Dedifferentiated amniotic fluid mesenchymal stem cell (primary cell): ENCODE data around the gene CRMP1.
"Not testable (repeated sequence)": the region's sequence is repeated elsewhere in the genome, so short reads cannot be mapped to it uniquely, and the experiment has no call there.

Source experiments
- DNase-seq: peaks from one replicate; pipeline ENCODE4 v3.0.0-alpha.2; 2016; ENCODE audit errors: extremely low spot score

CRMP1 gene

GRCh38 chr4:5823542-5824211, 69.2 kb downstream of the CRMP1 start:
- no peak for DNase-seq

DNA sequence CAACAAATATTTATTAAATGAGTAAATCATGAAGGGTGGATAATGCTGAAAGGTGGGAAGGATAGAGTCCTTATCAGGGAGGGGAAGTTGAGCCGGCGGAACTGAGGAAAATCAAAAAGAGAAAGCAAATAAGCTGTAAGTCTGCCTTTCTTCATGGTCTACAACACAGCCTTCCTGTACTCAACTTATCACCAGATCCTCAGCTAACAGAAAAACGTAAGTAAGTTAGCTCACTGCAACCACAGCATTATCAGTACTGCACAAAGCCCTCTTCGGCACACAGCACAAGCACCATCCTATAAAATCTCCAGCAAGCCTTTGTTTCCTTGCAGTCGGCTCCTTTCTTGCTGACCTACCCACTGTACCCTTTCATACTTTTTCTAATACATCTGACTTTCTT, 70.3 kb downstream of the CRMP1 start:
- no peak for DNase-seq

- no peak for DNase-seq
Measured at GRCh38 chr4:5821665-5822358, 71.1 kb downstream of the CRMP1 start.

DNA sequence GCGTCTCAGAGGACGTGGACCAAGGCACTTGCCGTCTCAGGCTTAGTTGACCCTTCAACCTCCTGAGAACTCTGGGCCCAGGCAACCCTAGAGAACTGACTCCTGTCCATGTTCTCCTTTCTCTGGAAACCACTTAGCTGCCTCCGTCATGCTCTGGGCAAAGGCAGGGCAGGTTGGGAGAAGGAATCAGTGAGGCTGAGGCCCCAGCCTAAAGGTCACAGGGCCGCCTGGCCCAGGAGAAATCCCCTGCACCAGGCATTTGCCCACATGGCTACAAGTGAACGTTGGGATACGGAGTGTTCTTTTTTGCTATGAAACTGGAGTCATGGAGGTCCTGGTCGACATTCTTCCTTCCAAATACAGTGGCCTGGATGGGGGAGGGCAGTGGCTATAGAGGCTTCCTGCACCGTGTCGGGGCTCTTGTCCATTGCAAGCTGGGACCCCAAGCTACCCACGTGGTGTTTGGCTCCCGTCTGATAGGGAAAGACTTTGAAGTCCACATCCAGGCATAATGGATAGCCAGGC, 76.0 kb downstream of the CRMP1 start:
- no peak for DNase-seq

- no peak for DNase-seq
Measured at GRCh38 chr4:5816101-5816500, 76.8 kb downstream of the CRMP1 start.

DNA sequence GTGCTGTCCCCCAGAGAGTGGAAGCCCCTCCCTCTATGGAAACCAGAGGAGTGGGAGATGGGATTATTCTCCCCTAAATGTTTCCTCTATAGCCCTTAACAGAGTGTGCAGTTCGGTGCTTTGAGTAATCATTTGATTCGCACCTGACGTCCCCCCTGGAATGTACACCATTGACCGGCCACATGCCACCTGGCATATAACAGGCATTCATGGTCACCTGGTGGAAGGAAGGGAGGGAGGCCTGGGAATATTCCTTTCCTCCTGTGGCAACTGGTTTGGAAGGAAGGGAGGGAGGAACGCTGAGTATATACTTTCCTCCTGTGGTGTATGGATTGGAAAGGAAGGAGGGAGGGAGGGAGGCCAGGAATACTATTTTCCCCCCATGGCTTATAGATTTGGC, 77.2 kb downstream of the CRMP1 start:
- DNase-seq = no peak

- no peak for DNase-seq
Measured at GRCh38 chr4:5814421-5814820, 78.5 kb downstream of the CRMP1 start.

GRCh38 chr4:5813882-5814255, 79.0 kb downstream of the CRMP1 start:
- DNase-seq = no peak

DNA sequence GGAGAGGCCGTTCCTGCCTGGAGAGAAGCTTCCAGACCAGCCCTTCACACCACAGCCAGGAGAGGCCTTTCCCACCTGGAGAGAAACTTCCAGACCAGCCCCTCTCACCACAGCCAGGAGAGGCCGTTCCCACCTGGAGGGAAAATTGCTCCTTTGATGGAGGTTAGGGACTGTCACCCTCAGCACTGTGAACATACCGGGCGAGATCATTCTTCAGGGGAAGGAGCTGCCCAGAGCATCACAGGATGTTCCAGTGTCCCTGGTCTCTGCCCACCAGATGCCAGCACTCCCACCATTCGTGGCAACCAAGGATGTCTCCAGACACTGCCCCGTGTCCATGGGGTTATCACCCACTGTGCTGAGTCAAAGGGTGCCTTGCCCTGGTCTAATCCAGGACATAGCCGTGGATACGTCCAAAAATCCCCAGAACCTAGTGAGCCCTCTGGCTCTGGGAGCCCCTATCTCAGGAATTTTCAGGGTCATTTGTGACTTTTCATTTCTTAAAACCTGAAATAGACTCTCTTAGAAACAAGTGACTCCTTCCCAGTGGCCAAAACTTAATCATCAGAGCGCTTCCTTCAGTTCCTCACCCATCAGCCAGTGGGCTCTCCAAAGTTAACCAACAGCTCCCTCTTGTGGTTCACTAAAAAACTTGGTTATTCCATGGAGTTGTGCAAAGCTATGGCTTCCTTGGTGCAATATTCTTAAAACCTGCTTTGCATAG, 80.2 kb downstream of the CRMP1 start:
- DNase-seq = peak; percentile 65

GRCh38 chr4:5812057-5812456, 80.8 kb downstream of the CRMP1 start:
- not testable (repeated sequence) for DNase-seq

GRCh38 chr4:5810770-5811430, 82.0 kb downstream of the CRMP1 start:
- no peak for DNase-seq

- DNase-seq = no peak
Measured at GRCh38 chr4:5810151-5810550, 82.7 kb downstream of the CRMP1 start.

GRCh38 chr4:5809216-5809776, 83.6 kb downstream of the CRMP1 start:
- no peak for DNase-seq

DNA sequence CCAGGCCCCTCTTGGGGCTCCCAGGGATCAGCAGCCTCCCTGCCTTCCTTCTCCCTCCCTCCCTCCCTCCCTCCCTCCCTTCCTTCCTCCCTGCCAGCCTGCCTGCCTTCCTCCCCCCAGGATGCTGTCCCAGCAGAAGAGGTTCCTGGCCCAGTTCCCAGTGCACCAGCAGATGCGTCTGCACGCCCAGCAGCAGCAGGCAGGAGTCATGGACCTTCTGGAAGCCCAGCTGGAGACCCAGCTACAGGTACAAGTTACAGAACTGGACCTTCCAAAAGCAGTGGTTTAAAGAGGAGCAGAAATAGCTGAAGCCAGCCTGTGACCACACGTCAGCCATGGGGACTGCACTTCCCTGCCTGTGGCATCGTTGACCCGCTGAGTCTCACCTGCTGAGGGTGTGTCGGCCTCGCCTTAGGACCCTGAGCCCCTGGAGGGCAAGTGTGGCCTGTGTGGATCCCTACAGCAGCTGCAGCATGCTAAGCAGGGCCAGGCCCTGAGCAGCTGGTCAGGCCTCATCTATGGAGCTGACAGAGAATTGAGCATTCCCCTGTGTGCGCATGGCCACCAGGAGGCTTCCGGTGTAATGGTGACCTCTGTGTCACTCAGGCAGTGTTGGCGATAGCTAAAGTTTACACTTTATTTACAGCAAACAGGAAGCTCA, 84.7 kb downstream of the CRMP1 start:
- no peak for DNase-seq

DNA sequence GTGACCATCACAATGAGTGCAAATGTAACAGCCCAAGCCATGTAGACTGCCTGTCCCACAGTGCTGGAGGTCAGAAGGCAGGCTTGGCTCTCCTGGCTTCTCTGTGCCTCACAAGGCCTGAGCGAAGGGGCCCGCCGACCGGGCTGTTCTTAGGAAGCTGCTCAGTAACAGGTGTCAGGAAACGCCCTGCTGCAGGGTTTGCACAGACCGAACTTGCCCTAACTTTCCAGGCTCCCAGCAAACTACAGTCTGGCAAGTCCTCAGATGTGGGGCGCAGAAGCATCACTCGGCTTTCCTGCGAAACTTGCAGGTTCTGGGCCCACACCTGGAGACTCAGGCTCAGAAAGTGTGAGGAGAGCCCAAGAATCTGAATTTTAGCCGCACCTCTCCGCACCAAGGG, 87.6 kb downstream of the CRMP1 start:
- no peak for DNase-seq

DNA sequence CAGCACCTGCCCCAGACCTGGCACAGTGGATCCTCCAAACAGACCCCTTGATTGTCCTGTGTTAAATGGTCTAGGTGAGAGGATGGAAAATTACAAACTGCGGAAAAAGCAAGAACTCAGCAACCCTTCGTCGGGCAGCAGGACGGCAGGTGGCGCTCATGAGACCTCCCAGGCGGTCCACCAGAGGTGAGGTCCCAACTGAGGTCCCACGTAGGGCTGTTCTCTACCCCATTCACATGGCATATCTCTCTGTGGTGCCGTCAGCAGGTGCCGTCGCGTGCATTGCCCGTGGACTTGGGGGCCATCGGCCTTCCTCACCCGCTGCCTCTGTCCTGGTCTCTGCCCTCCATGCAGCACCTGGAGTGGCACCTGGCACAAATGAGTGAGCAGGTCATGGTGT, 88.2 kb downstream of the CRMP1 start:
- DNase-seq = no peak

GRCh38 chr4:5802565-5802964, 90.3 kb downstream of the CRMP1 start:
- DNase-seq = no peak

DNA sequence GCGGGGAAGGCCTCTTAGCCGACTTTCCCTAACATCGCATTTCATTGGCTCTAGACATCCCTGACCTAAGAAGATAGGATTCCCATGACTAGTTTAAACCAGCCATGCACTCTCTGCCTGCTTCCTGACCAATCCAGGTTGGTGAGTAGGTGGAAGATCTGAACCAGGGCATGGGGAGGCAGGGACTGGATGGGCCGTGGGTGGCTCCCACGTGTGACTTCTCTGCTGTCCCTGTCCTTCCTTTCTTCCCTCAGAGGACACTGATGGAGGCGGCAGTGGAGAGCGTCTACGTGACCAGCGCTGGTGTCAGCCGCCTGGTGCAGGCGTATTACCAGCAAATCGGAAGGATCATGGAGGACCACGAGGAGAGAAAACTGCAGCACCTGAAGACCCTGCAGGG, 91.2 kb downstream of the CRMP1 start:
- no peak for DNase-seq

DNA sequence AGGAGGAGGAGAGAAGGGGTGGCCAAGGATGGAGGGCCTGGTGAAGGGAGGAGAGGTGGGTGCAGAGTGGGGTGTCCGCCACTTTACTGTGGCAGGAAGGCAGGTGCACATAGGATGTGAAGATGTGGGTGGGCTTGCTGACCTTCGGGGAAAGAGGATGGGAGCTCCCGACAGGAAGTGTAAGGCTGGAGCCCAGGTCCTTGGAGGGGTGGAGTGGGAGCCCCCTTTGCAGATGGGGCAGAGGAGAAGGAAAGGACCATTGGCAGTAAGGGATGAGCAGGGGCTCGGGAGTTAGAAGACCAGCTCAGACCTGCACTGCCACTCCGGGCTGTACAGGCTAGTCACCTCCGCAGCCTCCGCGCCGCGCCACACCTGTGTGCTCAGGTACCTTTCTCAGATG, 92.4 kb downstream of the CRMP1 start:
- no peak for DNase-seq

DNA sequence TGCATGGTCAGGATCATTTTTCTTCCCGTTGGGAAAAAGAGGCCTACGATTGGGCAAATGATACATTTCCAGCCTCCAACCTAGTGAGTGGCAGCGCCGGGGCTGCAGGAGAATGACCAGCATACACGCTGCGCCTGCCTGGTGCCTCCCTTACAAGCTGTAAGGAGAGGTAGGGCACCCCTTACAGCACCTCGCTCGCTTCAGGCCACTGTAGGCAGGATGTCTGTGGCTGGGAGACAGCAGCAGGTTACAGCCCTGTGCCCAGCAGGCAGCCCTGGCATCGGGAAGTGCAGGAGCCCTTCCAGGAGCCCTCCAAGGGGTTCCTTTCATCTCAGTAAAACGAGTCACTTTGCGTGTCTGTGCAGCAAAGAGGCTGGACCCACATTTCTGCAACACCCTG, 93.5 kb downstream of the CRMP1 start:
- DNase-seq = no peak

DNA sequence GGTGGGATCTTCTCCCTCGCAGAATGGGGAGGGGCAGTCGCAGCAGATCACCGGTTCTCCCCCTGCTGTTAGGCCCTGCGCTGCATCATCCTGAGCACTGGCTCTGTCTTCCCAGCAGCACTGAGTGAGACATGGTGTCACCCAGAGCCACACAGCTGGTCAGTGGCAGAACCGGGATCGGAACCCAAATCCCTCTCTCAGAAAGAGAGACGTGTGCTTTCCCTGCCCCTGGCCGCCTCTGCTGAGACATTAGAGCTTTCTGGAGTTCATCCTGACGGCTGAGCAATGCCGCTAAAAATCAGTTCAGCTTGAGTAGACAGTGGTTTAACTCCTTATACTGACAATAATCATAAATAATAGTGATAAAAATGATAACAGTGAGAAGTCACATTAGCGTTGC, 93.9 kb downstream of the CRMP1 start:
- DNase-seq = no peak
